Hematopoietic multipotent progenitor cell treated with erythropoietin and hydrocortisone succinate and interleukin-3 and kit ligand, for 8 days (in vitro differentiated cells): ENCODE data around the gene SERAC1.
"Not testable (repeated sequence)": the region's sequence is repeated elsewhere in the genome, so short reads cannot be mapped to it uniquely, and the experiment has no call there.

Source experiments
- DNase-seq: peaks from one replicate; pipeline ENCODE4 v3.0.0-alpha.2; 2015

SERAC1 gene

GRCh38 chr6:158174024-158174423, 6.0 kb upstream of the SERAC1 start:
- DNase-seq, result no peak

DNA sequence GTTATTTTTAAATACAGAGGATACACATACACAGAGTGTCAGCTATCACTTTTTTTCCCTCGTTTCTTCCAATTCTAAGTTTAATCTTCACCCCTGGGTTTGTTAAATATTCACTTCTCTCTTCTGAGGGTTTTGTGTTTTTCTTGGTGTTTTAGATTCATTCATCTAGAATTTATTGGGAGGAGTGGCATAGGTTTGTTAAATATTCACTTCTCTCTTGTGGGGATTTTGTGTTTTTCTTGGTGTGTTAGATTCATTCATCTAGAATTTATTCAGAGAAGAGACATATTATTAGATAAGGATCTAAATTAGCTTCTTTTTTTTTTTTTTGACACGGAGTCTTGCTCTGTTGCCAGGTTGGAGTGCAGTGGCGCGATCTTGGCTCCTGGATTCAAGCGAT, 3.9 kb upstream of the SERAC1 start:
- DNase-seq, result no peak

DNA sequence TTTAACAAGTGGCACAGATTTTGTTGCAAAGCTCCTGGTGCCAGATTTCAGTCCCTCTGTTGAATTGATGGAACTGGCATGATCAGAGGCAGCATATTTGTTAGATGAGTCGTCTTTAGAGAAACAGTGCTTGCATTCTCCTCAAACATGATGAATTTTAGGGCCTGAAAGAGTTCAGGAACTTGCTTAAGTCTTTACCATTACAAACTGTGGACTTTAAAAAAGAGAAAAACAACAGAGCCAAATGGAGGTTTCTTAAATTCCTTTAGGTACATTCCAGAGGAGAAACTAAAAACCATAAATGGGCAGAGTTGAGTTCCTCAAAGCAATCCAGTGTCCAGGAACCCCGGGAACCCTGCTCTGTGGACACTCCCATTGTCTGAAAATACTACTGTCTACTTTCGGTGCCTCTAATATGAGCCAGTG, 2.6 kb upstream of the SERAC1 start:
- DNase-seq, result no peak

- not testable (repeated sequence) for DNase-seq
Measured at GRCh38 chr6:158169634-158170033, 1.6 kb upstream of the SERAC1 start.

GRCh38 chr6:158165919-158166416, 2.1 kb downstream of the SERAC1 start:
- DNase-seq, result no peak

DNA sequence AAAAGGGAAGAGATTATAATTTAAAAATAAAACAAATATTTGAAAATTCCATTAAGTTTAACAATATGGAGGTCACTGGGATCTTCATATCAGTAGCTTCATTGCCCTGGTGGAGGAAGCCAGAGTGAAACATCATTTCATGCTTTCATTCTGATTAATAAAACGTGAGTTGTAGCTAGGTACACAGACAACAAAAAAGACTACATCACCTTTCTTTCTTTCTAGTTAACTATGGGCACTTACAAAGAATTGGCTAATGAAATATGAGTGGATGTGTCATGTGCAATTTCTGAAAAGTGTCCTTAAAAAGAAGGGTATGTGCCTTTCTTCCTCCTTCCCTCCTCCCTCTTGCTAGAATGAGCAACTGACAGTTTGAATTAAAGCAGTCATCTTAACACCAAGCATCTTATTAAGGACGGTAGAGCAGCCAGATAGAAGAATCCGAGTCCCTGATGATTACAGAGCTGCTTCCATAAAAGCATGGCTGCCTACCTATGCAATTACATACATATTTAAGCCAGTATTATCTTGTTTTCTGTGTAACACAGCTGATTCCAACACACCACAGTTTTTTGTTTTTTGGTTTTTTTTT, 3.4 kb downstream of the SERAC1 start:
- DNase-seq, result no peak

DNA sequence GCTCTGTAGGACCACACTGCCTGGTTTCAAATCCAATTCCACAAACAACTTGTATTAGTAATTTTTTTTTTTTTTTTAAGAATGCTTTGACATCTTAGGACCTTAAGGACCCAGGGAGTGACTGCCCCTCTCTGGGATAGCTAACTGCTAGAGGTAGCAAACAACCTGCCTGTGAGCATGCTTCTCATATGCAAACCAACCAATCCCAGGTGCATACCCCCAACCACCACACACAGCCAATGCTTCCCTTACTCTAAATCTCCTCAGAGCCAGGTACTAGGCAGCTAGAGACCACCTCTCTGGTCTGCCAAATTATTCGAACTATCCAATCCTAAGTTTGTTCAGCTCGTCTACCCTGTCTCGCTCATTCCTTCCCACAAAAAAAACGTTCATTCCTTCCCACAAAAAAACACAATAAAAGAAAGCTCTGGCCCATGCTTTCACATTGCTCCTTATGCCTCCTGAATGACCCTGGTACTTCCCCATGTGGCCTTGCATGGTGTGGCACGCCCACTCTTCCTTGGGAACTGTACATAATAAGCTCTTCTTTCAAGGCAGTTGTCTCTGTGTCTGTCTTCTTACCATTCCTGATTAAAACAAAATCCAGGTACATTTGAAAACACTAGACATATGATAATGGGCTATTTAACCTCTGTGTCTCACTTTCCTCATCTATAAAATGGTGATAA, 6.4 kb downstream of the SERAC1 start:
- DNase-seq, result no peak

DNA sequence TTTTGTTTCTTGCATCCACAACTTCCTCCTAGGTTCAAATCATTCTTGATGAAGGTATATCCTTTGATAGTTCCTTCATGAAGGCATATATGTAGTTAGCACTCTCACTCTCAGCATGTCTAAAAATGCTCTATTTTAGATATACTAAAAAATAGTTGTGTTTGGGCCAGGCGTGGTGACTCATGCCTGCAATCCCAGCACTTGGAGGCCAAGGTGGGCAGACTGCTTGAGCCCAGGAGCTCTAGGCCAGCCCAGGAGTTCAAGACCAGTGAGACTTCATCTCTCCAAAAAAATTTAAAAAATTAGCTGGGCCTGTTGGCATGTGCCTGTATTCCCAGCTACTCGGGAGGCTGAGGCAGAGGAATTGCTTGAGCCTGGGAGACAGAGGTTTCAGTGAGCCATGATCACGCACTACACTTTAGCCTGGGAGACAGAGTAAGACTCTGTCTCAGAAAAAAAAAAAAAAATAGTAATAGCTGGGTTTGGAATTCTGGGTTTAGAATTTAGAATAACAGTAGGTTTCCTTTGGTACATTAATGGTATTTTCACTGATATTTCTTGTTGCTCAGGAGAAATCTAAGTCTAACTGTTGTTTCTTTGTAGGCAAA, 7.0 kb downstream of the SERAC1 start:
- DNase-seq, result no peak

- DNase-seq, result no peak
Measured at GRCh38 chr6:158158748-158159147, 9.3 kb downstream of the SERAC1 start.

DNA sequence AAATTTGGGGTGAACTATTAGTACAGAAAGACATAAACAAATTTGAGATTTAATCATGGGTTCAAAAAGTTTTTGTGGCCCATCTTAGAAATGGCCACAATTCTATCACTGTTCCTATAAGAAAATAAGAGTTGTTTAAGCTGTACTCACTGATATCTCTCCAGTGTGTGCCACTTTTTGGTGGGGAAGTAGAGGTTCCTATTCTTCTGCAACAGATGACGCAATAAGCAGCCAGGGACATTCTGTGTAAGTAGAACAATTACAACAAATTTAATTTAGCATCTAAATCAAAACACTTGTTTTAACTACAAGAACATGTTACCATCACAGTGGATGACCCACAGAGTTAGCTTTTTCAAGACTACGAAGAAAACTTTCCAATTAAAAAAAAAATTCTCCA, 9.9 kb downstream of the SERAC1 start:
- no peak for DNase-seq

DNA sequence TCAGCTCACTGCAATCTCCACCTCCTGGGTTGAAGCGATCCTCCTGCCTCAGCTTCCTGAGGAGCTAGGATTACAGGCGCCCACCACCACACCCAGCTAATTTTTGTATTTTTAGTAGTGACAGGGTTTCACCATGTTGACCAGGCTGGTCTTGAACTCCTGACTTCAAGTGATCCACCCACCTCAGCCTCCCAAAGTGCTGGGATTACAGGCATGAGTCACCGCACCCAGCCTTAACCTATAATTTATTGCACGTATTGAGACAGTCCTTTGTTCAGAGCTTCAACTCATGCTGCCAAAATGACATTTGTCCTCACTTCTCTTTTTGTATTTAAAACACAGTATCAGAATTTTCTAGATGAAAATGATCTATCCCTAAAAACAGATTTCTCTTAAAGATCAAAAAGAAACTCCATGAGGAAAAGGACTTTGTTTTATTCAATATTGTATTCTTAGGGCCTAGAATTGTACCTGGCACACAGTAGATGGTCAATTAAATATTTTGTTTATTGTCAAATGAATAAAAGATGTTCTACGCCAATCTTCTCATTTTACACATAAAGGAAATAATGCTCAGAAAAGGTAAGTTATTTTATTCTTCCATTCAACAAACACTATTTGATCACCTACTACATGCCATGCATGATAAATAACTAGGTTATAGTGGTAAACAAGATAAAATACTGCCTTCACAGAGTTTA, 10.8 kb downstream of the SERAC1 start:
- DNase-seq, result no peak

DNA sequence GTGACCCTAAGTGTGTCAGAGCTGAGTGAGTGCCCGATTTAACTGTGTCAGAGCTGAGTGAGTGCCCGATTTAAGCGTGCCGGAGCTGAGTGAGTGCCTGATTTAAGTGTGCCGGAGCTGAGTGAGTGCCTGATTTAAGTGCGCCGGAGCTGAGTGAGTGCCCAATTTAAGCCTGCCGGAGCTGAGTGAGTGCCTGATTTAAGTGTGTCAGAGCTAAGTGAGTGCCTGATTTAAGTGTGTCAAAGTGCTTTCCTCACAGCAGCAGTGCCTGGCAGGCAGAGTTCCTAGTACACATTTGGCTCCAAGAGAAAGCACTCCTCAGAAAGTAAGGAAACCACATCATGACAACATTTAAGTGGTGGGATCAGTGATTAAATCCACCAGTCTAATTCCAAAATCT, 13.2 kb downstream of the SERAC1 start:
- DNase-seq, result no peak

DNA sequence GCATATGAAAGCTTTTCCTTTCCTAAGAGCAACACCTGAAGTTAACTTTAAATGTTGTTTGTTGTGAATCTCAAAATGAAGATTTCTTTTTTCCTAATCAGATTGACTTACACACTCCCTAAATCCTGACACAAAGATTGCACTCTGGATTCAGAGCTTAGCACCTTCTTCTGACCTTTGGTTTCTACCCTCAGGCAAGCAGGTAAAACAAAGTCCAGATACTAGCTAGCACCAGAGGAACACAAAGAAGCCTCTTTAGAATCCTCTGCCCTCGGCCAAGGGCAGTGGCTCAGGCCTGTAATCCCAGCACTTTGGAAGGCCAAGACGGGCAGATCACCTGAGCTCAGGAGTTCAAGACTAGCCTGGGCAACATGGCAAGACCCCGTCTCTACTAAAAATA, 14.5 kb downstream of the SERAC1 start:
- DNase-seq, result no peak

GRCh38 chr6:158152659-158153058, 15.4 kb downstream of the SERAC1 start:
- DNase-seq, result no peak

- DNase-seq, result not testable (repeated sequence)
Measured at GRCh38 chr6:158152025-158152424, 16.0 kb downstream of the SERAC1 start.

DNA sequence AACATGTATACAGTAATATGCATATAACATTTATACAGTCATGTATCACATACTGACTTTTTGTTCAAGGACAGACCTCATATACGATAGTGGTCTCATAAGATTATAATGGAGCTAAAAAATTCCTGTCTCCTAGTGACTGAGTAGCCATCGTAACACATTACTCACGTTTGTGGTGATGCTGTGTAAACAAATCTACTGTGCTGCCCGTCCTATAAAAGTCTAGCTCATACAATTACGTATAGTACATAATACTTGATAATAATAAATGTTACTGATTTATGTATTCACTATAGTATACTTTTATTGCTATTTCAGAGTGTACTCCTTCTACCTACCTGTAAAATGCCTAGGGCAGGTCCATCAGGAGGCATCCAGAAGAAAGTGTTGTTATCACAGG, 17.4 kb downstream of the SERAC1 start:
- DNase-seq, result no peak

DNA sequence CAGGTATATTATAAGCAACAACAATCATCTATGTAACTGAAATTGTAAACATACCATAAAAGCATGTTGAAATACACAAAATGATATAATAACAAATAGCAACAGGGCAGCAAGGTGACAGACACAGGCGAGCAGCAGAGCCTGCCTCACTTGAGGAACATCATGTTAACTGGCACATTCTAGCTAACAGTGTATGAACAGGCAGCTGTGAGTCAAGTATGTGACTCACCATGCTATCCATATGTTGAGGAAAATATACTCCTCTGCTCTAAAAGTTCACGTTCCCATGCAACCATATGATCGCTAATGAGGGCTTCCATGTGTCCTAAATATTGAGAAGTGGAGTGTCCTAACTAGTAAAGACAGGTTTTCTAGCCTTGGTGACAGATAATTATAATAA, 18.4 kb downstream of the SERAC1 start:
- no peak for DNase-seq

- DNase-seq, result peak; percentile 50
Measured at GRCh38 chr6:158143700-158144099, 24.4 kb downstream of the SERAC1 start.

DNA sequence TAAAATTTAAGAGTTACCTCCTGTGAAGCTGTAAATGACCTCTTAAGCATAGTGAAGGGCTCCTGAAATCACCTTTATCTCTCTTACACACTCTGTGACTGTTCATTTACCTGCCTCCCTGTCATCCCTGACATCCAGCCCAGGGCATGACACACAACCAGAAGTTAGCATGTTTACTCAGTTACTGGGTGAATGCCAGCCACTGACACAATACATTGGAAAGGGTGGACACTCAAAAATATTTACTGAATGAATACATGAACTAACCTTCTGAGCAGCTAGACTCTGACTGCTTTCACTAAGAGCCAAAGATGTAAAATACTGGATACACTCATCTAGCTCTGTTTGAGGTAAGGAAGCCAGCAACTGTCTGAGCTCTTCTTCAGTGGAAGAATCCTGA, 25.3 kb downstream of the SERAC1 start:
- DNase-seq, result no peak

GRCh38 chr6:158131926-158132325, 36.1 kb downstream of the SERAC1 start:
- peak; percentile 66 for DNase-seq

DNA sequence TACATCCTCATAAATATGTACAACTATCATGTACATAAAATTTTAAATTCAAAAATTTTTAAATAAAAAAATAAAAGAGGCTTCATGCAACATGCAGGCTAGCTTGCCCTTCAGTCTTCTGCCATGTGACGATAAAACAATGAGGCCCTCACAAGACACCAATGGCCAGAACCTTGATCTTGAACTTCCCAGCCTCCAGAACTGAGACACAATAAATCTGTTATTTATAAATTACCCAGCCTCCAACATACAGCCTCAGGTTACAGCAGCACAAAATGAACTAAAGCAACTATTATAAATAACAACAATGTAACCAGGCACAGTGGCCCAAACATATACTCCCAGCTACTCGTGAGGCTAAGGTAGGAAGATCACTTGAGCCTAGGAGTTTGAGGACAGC, 42.8 kb downstream of the SERAC1 start:
- no peak for DNase-seq

GRCh38 chr6:158124288-158124687, 43.8 kb downstream of the SERAC1 start:
- no peak for DNase-seq

- no peak for DNase-seq
Measured at GRCh38 chr6:158122048-158122447, 46.0 kb downstream of the SERAC1 start.

GRCh38 chr6:158121335-158121734, 46.7 kb downstream of the SERAC1 start:
- DNase-seq, result no peak
